ENCODE measurements around the gene EFHC1.

- TF ChIP-seq POLR2A (IDR thresholded peaks at IDR 0.05) = no peak
- no peak for TF ChIP-seq CTCF (IDR thresholded peaks at IDR 0.05)
- no peak for TF ChIP-seq EP300 (IDR thresholded peaks at IDR 0.05)
These were observed 152.4 kb downstream of the EFHC1 start for GRCh38 chr6:52572536-52572935.
